Activated CD4-positive, alpha-beta T cell treated with anti-CD3 and anti-CD28 coated beads for 24 hours (primary cell): ENCODE measurements around the gene DST.

Experiments used
- DNase-seq, 2 donors: peaks; one replicate each; pipeline ENCODE4 v3.0.0-alpha.2; 2020; ENCODE audit warnings: low read depth in 2 of 2

The DST gene

DNA sequence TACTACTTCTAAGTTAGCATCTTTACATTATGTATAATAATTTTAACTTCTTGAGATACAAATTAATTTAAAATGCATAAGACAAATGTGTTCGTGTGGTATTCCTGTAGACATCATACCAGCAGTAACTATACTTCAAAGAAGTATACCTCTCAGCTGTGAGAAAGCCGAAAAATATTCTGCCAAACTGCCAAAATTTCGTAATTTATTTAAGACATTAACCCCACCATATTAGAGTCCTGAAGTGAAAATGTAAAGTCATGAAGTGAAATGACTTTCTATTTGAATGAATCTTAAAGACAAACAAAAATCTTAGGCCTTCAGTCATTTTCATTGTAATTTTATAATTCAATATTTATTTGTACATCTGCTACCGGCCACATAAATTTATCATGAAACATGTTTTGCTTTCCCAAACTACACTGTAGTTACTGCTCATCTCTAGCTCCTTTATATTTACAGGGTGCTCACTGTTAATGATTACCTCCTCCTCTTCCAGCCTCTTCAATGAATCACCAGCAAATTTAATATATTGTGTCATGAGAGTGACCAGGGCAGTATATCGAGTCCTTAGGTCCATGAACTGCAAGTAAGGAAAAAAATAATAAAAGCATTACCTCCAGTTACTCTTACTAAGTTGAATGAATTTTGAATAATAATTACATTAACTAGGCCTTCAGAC lies 18.5 kb downstream of the DST start:
- DNase-seq: no peak

DNA sequence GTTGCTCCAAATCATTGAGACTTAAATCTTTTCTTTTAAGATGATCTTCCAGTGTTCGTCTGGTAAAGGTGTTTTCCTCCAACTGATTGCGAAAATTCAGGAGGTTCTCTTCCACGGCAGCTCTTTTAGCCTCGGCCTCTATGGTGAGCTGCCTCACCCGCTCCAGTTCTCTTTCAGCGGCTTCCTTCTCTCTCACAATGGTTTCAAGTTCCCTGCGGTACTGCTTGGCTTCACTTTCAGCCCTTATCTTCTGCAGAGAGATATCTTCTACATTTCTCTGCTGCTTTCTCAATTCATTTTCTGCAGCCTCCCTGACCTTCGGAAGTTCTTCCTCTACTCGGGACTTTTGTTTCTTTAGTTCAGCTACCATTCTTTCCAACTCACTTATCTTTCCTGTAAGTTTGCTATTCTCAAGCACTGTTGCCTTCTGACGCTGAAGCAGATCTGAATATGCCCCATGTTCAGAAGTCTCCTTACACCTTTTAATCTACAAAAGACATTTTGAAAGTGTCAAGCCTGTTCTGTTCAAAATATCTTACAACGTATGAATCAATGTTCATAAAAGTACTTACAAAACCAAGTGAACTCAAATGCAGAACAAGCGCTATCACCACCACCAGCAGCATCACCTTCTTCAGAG lies 22.3 kb downstream of the DST start:
- no peak for DNase-seq

DNA sequence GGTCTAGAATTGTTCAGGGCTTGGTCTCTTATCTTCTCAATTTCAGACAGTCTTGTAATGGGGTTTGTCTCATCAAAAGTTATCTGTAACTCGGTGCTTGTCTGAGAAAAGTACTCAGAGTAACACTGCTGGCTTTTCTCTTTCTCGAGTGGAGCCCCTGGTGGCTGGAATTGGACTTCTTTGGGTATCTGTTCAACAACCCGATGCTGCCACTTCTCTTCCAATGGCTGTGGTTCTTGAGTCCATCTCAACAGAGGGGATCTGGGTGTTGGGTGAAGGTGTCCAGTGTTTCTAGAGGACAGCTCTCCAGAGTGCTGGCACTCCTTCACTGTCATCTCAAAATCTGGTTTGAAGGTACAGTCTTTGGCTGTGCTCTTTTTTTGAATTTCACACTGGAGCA lies 24.6 kb downstream of the DST start:
- DNase-seq: no peak

DNA sequence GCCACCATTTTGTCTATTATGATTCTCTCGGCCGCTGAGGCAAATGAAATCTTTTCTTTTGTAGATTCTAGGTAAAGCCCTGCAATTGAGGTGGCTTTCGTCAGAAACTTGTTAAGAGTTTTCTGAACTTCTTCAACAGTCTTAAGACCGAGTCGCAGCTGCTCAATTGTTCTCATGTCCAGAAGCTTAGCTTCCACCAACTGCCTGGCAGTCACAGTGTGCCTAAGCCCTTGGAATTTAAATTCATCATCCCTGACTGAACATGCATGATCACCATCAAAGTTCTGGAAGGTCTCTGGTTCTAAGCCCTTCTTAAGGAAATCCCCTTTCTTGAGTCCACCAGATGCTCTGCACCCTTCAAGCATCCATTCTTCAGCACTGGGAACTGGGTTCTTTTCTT lies 25.7 kb downstream of the DST start:
- no peak for DNase-seq

DNA sequence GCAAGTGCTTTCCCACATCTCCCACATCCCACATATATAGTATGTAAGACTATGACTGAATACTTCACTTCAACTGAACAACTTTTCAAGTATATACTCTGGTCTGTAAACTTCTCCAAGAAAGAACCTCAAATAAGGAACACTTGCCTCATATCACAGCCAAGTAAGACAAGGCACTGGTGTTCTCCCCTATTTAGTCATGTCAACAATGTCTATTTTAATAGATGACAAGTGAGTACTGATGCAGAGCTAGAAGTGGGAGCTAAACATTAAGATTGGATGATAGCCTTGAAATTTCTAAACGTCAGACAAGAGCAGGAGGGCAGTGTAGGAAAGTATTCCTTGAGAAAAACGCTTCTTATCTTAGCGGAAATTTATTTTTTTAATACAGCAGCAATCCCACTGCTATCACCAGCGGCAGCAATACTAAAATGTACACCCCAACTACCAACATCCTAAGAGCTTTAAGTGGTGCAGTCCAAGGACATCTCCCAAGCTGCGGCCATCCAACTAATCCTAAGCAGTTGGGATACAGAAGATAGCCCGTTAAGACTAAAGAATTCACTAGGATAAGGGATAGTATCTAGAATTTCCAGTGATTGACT lies 29.3 kb downstream of the DST start:
- DNase-seq: no peak

DNA sequence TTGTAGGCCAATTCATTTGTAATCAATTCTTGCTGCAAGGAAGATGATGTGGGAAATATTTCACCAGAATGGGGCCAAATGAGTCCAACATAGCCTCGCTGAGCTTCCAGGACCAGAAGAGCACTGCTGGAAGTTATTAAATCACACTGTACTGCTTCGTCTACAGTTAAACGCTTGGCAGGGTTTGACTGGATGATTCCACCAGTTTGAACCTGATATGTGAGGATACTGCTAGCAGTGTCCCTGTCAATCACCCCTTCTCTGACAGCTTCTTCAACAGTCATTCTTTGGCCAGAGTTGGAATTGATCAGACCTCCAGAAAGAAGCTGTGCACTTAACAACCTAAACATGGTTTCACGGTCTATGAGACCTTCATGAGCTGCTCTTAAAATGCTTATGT lies 34.4 kb downstream of the DST start:
- no peak for DNase-seq

DNA sequence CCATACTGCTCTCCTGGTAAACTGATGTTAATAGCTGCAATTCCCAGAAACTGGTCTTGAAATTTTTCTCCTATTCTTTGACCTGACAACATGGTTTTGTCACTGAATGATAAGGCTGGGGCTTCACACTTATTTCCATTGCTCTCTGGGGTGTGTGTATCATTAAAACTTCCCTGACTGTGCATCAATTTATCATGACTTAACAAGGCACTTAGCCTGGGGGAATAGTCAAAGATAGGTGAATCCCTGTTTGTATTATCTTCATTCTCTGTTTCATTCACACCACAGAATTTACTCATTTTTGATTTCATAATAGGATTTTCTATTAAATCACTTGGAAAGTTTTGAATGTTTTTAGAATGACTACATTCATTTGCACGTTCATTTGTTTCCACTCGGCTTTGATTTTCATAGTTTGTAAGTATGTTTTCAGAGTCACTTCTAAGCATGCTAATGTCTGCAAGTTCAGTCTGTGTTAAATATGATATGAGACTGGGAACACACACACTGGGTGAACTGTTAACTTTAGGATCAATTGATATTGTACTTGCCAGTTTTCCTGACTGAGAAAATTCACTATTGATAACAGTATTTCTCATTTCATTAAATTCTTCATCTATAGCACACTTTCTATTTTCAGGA lies 35.5 kb downstream of the DST start:
- no peak for DNase-seq

DNA sequence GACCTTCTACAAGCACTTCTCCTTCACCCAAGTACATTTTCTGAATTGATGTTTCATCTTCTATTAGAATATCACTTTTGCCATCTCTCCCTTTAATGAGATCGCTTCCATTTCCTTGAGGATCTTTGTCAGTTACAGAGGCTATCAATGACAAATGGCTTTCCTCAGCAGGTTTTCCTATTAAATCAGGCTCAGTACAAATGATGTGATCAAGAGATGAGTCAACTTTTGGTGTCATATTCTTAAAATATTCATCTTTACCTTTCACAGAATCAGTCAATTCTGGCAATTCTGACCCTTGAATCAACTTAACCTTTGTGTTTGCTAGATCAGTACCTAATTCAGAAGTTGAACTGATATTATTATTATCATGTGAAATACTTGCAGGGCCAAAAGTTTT lies 37.3 kb downstream of the DST start:
- no peak for DNase-seq

DNA sequence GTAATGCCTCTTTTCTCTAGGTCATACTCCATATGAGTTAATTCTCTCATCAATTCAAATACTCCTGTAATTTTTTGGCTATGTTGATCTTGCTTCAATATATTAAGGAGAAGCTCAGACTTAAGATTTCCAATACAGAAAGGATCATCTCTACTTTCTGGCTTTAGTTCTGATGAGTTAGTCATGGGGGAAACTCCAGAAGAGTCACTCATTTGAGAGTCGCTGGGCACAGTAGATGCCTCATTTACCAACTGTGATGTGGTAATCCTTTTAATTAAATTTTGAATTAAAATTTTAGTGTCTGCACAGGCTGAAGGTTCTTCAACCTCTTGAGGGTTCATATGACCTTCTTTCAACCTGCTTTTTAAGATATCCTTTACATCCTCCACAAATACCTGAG lies 38.5 kb downstream of the DST start:
- no peak for DNase-seq

DNA sequence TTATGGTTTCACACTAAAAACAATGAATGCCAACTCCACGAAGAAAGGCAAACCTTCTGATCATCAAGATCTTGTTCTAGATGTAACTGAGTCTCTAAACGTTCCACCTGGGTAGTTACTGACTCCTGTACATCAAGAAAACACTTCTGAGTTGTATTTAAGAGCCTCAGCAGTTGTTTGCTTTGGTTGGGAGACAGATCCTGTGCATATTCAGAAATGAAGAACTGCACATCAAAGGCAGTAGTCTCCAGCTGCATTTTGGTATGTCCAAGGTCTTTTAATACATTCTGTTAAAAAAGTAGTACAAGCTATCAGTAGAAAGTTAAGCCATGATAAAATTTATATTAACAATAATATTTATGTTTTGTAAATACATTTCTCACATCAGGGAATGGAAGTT lies 41.3 kb downstream of the DST start:
- DNase-seq: no peak

DNA sequence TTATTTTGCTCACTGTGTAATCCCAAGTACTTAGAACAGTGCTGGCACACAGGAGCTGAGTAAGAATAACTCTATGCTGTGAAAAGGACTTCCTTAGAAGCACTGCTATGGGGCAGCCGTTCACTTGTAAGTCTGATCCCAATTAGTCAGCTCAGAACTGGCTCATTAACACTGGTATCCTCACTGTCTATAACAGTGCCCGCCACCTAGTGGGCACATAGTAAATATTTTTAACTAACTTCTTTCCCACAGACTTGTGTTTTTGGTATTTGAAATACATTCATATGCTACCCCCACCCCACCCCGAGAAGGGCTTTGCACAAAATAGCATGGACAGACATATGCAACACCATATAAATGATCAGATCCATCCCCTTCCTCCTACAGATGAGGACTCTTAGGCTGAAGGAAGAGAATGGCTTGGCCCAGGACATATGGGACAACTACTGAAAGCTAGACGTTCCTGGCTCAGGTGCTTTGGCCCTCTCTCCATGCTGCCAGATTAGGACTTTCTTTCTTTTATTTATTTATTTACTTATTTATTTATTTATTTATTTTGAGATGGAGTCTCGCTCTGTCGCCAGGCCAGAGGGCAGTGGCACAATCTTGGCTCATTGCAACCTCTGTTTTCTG lies 47.1 kb downstream of the DST start:
- DNase-seq: peak; percentile 21 to 29

DNA sequence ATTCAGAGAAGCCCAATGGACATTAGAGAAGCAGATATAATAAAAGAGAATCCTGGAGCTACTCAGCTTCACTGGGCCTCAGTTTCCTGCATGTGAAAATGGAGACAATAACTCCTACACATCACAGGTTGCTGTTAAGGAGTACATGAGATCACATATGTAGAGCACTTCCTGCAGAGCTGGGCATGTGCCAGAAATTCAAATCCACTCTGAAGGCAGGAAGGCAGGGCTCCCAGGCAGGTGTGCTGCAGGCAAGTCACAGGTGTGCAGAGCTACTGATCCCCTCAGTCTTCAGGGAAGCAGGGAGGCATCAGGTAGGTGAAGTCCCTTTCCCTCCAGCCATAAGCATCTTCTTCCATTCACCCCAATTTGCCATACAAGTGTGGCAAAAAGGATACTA lies 48.0 kb downstream of the DST start:
- DNase-seq: no peak

DNA sequence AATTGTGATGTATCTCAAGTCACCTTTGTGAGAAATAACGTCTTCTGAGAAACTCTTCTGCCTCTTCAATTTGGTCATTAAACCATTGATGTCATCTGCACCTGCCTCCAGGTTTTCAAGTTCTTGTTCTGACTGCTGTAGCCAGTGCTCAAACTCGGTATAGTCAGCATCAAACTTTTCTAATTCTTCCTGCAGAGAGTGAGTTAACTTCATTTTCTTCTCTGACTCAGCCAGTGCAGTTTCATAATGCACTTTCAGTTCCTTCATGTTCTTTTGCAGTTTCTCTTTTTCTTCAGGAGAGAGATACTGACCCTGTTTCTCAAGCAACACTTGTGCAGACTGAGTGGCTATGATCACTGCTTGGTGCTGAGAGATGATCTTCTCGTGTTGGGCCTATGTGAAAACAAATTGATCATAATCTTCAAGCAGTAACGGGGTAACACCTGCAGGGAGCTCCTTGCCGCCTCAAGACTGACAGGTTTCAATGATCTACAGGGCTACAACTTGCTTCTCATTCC lies 48.8 kb downstream of the DST start:
- peak in 1 of 2 donors; percentile 29 for DNase-seq

DNA sequence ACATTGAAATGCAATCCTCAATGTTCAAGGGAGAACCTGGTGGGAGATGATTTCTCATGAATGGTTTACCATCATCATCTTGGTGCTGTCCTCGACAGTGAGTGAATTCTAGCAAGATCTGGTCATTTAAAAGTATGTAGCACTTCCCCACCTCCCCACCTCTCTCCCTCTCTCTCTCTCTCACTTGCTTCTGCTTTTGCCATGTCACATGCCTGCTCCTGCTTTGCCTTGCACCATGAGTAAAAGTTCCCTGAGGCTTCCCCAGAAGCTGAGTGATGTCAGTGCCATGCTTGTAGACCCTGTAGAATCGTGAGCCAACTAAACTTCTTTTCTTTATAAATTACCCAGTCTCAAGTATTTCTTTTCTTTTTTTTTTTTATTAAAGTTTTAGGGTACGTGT lies 60.5 kb downstream of the DST start:
- no peak for DNase-seq

DNA sequence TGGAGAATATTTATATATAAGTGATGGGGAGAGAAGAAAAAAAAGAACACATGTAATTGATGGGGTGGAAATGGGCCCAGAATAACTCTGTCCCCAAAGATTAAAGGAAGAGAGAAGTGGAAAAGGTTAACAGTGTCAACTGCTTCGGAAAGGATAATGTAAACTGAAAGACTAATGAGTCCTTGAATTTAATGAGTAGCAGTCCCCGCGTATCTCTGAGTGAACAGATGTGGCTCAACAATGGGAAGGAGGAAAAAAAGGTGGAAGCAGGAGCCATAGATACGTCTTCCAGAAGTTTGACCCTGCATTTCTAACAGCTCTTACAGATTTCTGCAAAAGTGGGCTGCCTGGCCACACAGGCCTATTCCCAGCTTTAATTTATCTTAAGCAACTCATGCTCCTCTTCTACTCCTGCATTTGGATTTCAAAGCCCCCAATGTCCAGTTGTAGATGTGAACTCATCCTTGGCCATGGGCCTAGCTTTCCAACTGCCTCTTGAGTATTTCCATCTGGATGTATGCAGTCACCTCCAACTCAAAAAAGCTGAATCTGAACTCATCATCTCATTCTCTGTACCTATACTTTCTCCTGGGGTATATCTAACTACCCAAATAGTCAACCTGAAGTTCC lies 61.3 kb downstream of the DST start:
- DNase-seq: no peak

DNA sequence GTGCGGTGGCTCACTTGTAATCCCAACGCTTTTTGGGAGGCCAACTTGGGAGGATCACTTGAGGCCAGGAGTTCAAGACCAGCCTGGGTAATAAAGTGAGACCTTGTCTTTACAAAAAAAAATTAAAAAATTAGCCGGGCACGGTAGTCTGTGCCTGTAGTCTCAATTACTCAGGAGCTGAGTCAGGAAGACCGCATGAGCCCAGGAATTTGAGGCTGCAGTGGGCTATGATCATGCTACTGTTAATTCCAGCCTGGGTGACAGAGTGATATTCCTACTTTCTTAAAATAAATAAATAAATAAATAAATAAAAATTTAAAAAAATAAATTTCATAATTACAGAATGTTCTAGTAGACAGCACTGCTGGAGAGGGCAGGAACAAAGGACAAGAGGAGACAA lies 62.4 kb downstream of the DST start:
- no peak for DNase-seq

DNA sequence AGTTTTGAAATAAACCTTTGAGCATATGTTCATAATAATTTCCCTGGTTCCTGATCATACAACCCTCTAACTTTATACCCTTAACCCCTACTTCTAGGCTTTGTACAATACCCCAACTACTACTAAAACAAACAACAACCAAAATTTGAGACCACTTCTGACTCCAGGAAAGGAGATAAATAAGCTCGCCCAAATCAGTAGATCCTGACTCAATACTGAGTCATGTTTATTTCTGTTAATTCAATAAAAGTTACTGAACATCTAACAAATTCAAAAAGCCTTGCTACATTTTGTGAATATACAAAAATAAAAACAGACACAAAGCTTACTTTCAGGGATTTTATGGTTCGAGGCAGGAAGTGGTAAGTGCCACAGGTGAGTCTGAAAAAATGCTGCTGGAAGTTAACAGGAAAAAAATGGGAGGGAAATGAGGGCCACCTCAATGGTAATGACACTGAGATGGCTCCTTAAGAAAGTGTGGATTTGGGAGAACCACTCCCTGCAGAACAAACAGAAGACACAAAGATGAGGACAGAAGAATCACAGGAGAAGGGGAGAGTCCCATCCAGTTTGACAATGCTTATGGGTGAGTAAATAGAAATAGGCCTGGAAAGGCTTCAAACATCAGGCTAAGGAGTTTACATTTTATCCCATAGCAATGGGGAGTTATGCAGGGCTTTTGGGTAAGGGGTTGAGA lies 63.4 kb downstream of the DST start:
- no peak for DNase-seq

DNA sequence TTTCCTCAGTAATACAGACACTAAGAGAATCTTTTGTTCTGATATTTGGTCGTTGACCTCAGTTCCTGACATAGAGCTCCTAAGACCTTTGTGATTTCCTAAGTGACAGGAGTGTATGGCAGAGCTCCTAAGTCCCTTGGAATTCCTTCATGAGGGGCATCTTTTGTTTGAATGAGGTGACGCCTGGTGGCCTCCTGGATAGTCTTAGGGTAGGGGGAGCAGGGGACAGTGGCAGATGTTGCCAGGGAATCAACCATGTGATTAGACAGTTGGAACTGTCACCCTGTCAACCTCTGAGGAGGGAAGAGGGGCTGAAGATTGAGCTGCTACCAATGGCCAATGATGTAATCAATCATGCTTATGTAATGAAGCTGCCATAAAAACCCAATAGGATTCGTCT lies 67.0 kb downstream of the DST start:
- DNase-seq: no peak

DNA sequence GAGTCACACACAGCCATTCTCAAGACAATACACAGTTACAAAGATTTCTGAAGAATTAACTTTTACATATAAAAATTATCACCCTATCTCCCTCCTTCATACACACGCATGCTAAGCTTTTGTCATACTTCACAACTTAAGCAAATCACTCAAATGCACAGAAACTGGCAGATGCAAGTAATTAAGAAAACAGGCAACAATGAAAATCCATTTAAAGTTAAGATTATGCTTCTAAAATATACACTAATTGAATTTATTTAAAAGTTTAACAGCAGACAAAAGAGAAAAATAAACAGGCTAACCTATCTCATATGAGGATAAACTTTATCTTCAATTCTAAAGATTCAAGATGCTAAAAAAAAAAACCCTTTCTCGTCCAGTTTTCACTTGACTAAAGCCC lies 68.4 kb downstream of the DST start:
- DNase-seq: no peak

DNA sequence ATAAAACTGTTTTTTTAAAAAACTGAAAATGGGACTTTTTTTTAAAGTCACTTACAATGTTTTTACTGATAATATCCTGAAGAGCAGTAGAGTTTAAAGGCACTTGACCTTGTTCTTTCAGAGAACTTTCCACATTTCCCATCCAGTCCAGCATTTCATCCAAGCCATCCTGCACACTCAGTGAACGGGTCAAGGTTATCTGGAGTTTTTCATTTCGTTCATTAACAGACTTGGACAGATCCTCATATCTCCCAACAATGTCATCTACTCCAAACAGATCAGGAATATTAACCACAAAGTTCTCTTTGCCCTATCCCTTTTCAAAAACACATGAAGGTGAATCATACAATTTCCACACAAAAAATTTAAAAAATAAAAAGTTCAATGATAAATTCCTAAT lies 69.1 kb downstream of the DST start:
- no peak for DNase-seq

DNA sequence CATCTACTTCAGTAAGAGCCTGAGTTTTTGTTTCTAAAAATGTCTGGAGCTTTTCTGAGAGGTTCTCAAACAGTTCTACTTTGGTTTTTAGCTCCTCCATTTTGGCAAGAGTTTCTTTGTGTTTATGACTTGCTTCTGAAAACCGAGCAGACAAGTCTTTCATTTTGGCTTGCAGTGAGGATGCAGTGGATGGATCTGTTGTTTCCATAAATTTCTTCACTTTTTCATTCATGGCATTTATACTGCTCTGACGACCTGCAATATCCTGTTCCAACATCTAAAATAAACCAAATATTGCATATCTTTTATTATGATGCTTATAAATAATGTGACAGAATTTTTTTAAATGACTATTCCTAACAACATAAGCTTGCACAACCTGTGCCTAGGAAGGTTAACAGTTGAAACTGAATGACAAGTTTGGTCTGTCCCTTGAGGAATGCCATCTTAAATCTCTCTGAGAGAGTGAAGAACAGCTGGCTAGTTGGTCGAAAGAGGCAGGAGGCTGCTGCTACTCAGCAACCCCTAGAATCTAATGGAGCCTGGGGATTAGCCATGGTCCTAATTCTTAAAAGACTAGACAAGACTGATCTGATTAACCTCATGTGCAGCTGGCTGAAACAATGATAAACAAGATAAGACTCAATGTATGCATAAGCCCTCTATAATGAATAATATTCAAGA lies 69.8 kb downstream of the DST start:
- no peak for DNase-seq
